Neural cell (in vitro differentiated cells): Measurements from ENCODE around the gene GAMT. TPM values are rescaled to one million over a fixed set of nuclear protein-coding genes. Genes with fewer than 3 reads are reported as not detected.

Source experiments
- H2AFZ ChIP-seq: fragments of 200-600, 300-800 bp; sonication (generic), shearing (Covaris generic); 2 replicates; pipeline ENCODE4 v1.6.0; 2014; ENCODE audit warnings: low read depth, mild to moderate bottlenecking, antibody characterized with exemption, low read length, moderate library complexity
- H3F3A ChIP-seq: fragments of 200-600 bp; shearing (Covaris generic); 2 replicates; pipeline ENCODE4 v1.6.1; 2016; ENCODE audit warnings: mild to moderate bottlenecking, moderate library complexity, mixed read lengths, antibody characterized with exemption, low read length; ENCODE audit not compliant: insufficient read depth, poor library complexity, severe bottlenecking
- H3K27ac ChIP-seq: fragments of 200-600, 300-800 bp; sonication (generic), shearing (Covaris generic); 2 replicates; pipeline ENCODE4 v1.5.1; 2014; ENCODE audit warnings: mild to moderate bottlenecking, low read length, moderate library complexity
- H3K27me3 ChIP-seq: fragments of 300-800, 200-600 bp; sonication (generic), shearing (Covaris generic); 2 replicates; pipeline ENCODE4 v1.6.0; 2014; ENCODE audit warnings: mild to moderate bottlenecking, low read depth, low read length, moderate library complexity; ENCODE audit not compliant: insufficient read depth
- H3K36me3 ChIP-seq: fragments of 300-800, 200-600 bp; sonication (generic), shearing (Covaris generic); 2 replicates; pipeline ENCODE4 v1.5.1; 2014; ENCODE audit warnings: mild to moderate bottlenecking, antibody characterized with exemption, low read length, moderate library complexity; ENCODE audit not compliant: insufficient read depth
- H3K4me2 ChIP-seq: fragments of 300-800, 200-600 bp; sonication (generic), shearing (Covaris generic); 2 replicates; pipeline ENCODE4 v1.6.0; 2014; ENCODE audit warnings: mild to moderate bottlenecking, low read length
- H3K4me3 ChIP-seq: fragments of 300-800, 200-600 bp; sonication (generic), shearing (Covaris generic); 2 replicates; pipeline ENCODE4 v1.5.1; 2014; ENCODE audit warnings: mild to moderate bottlenecking, low read length, moderate library complexity
- H3K79me2 ChIP-seq: fragments of 200-600 bp; shearing (Covaris generic); replicated peaks from 2 replicates; pipeline ENCODE4 v1.6.0; 2014; ENCODE audit warnings: mild to moderate bottlenecking, low read length, moderate library complexity; ENCODE audit not compliant: insufficient read depth
- H3K9ac ChIP-seq: fragments of 300-800, 200-600 bp; sonication (generic), shearing (Covaris generic); 2 replicates; pipeline ENCODE4 v1.6.1; 2016; ENCODE audit warnings: mild to moderate bottlenecking, low read length, mixed read lengths
- H3K9me2 ChIP-seq: fragments of 200-600 bp; shearing (Covaris generic); 2 replicates; pipeline ENCODE4 v1.6.1; 2016; ENCODE audit warnings: mild to moderate bottlenecking, low read length, mixed read lengths; ENCODE audit not compliant: insufficient read depth
- H3K9me3 ChIP-seq: fragments of 200-600, 300-800 bp; sonication (generic), shearing (Covaris generic); 2 replicates; pipeline ENCODE4 v1.6.1; 2016; ENCODE audit warnings: mild to moderate bottlenecking, mixed run types, low read length, moderate library complexity, mixed read lengths
- H4K20me1 ChIP-seq: fragments of 200-600 bp; shearing (Covaris generic); 2 replicates; pipeline ENCODE4 v1.6.1; 2016; ENCODE audit warnings: mild to moderate bottlenecking, mixed run types; ENCODE audit not compliant: insufficient read depth
- EP300 ChIP-seq: fragments of 450-650 bp; conservative IDR thresholded peaks from 2 replicates; pipeline ENCODE4 v1.6.1; 2014; ENCODE audit warnings: antibody characterized with exemption, mild to moderate bottlenecking, moderate library complexity; ENCODE audit not compliant: poor library complexity, severe bottlenecking
- EZH2 ChIP-seq: fragments of 200-600, 300-800 bp; shearing (Covaris generic), sonication (generic); IDR thresholded peaks from 2 replicates; pipeline ENCODE4 v1.6.1; 2014; ENCODE audit warnings: antibody characterized with exemption, low read length, borderline replicate concordance, mild to moderate bottlenecking; ENCODE audit not compliant: insufficient read depth, poor library complexity, severe bottlenecking
- MXI1 ChIP-seq: fragments of 450-650 bp; conservative IDR thresholded peaks from 2 replicates; pipeline ENCODE4 v1.6.1; 2014; ENCODE audit warnings: antibody characterized with exemption, mild to moderate bottlenecking; ENCODE audit not compliant: poor library complexity, severe bottlenecking
- POLR2AphosphoS5 ChIP-seq: IDR thresholded peaks from 2 replicates; pipeline ENCODE4 v1.6.1; 2012
- RAD21 ChIP-seq: fragments of 450-650 bp; conservative IDR thresholded peaks from 2 replicates; pipeline ENCODE4 v1.6.1; 2014; ENCODE audit warnings: antibody characterized with exemption, mild to moderate bottlenecking, moderate library complexity
- SMC3 ChIP-seq: fragments of 450-650 bp; conservative IDR thresholded peaks from 2 replicates; pipeline ENCODE4 v1.6.1; 2014; ENCODE audit warnings: antibody characterized with exemption, mild to moderate bottlenecking, moderate library complexity; ENCODE audit not compliant: poor library complexity
- TAF1 ChIP-seq: IDR thresholded peaks from 2 replicates; pipeline ENCODE4 v1.6.1; 2012; ENCODE audit warnings: low read depth
- polyA plus RNA-seq: library from polyadenylated mRNA; depleted of rRNA; stranded (reverse); fragments of >200 nt; gene quantifications from 2 replicates; pipeline ENCODE4 v1.2.3, GENCODE V29; 2014
- TF ChIP-seq, protein P1 (sequence below): fragments of 450-650 bp; IDR thresholded peaks from 2 replicates; pipeline ENCODE4 v1.5.1; 2014; ENCODE audit warnings: antibody characterized with exemption, mild to moderate bottlenecking, moderate library complexity; ENCODE audit not compliant: poor library complexity, severe bottlenecking
- TF ChIP-seq, protein P2 (sequence below): IDR thresholded peaks from 2 replicates; pipeline ENCODE4 v1.6.1; 2012; ENCODE audit warnings: borderline replicate concordance

The GAMT gene
- polyA plus RNA-seq, 1 donor from 2014 or later, result 32.5 TPM

DNA sequence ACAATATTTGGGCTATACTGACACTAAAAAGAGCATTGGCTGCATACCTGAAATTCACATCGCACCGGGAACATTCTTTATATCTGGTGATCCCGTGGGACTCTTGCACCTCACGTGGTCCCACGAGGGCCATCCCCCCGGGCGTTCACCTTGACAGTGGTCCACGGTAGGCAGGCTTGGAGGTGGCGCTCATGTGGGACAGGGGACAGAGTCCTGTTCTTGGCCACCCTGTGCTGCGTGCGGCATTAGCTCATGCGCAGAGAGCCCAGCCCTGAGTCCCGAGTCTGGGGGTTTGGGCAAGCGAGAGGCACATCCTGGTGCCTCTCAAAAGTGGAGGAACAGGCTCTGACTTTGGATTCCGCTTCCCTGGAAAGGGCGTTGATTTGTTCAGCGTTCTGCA is 7.5 kb downstream of the GAMT start:
- H3K4me3 ChIP-seq, result no peak overlapping the region
- TF ChIP-seq MXI1 (no peak), EP300 (no peak), POLR2AphosphoS5 (no peak), RAD21 (no peak), TAF1 (no peak), SMC3 (no peak), EZH2 (no peak)
- TF ChIP-seq, protein P1, sequence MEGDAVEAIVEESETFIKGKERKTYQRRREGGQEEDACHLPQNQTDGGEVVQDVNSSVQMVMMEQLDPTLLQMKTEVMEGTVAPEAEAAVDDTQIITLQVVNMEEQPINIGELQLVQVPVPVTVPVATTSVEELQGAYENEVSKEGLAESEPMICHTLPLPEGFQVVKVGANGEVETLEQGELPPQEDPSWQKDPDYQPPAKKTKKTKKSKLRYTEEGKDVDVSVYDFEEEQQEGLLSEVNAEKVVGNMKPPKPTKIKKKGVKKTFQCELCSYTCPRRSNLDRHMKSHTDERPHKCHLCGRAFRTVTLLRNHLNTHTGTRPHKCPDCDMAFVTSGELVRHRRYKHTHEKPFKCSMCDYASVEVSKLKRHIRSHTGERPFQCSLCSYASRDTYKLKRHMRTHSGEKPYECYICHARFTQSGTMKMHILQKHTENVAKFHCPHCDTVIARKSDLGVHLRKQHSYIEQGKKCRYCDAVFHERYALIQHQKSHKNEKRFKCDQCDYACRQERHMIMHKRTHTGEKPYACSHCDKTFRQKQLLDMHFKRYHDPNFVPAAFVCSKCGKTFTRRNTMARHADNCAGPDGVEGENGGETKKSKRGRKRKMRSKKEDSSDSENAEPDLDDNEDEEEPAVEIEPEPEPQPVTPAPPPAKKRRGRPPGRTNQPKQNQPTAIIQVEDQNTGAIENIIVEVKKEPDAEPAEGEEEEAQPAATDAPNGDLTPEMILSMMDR, result no peak
- TF ChIP-seq, protein P2, sequence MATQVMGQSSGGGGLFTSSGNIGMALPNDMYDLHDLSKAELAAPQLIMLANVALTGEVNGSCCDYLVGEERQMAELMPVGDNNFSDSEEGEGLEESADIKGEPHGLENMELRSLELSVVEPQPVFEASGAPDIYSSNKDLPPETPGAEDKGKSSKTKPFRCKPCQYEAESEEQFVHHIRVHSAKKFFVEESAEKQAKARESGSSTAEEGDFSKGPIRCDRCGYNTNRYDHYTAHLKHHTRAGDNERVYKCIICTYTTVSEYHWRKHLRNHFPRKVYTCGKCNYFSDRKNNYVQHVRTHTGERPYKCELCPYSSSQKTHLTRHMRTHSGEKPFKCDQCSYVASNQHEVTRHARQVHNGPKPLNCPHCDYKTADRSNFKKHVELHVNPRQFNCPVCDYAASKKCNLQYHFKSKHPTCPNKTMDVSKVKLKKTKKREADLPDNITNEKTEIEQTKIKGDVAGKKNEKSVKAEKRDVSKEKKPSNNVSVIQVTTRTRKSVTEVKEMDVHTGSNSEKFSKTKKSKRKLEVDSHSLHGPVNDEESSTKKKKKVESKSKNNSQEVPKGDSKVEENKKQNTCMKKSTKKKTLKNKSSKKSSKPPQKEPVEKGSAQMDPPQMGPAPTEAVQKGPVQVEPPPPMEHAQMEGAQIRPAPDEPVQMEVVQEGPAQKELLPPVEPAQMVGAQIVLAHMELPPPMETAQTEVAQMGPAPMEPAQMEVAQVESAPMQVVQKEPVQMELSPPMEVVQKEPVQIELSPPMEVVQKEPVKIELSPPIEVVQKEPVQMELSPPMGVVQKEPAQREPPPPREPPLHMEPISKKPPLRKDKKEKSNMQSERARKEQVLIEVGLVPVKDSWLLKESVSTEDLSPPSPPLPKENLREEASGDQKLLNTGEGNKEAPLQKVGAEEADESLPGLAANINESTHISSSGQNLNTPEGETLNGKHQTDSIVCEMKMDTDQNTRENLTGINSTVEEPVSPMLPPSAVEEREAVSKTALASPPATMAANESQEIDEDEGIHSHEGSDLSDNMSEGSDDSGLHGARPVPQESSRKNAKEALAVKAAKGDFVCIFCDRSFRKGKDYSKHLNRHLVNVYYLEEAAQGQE, result no peak
- H3K4me2 ChIP-seq, result no peak overlapping the region
- H4K20me1 ChIP-seq, result no peaks in the 10 kb centered on the region
- H3K27me3 ChIP-seq, result no peaks in the 10 kb centered on the region
- H3K9ac ChIP-seq, result no peak overlapping the region
- H3K79me2 ChIP-seq, result no peaks in the 10 kb centered on the region
- H3K27ac ChIP-seq, result no peak overlapping the region
- no peaks in the 10 kb centered on the region for H3K9me3 ChIP-seq
- H3F3A ChIP-seq, result no peaks in the 10 kb centered on the region
- H3K36me3 ChIP-seq, result no peaks in the 10 kb centered on the region
- no peak overlapping the region for H2AFZ ChIP-seq
- no peaks in the 10 kb centered on the region for H3K9me2 ChIP-seq

DNA sequence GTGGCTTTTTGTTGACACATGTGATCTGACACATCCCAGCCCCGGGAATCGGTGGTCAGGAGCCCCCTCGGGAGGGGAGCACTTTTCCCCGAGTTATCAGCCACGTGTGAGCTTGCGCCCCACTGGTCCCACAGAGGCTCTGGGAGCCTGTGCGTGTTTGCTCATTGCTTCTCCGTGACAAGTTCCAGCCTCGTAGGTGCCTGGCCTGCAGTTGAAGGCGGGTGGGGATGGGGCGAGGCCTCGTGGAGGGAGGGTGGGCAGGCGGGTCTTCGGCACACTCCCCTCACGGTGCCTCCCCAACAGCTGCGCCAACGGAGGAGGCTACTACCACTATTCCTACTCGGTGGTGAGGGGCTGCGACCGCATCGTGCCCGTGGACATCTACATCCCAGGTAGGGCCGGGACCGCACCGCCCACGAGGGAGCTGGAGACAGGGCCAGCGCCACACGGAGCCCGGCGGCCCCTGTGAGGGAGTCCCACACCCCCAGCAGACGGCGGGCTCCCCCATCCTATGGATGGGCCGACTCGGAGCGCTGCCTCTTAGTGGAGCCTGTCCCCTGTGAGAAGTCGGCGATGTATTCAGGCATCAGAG is 8.3 kb downstream of the GAMT start:
- H3K9me2 ChIP-seq, result no peaks in the 10 kb centered on the region
- no peaks in the 10 kb centered on the region for H3K79me2 ChIP-seq
- no peak overlapping the region for H3K4me2 ChIP-seq
- no peaks in the 10 kb centered on the region for H3K9me3 ChIP-seq
- H2AFZ ChIP-seq, result no peak overlapping the region
- H3K36me3 ChIP-seq, result no peaks in the 10 kb centered on the region
- H3K27me3 ChIP-seq, result no peaks in the 10 kb centered on the region
- no peak overlapping the region for H3K9ac ChIP-seq
- TF ChIP-seq SMC3 (no peak), MXI1 (no peak), EZH2 (no peak), RAD21 (no peak), EP300 (no peak)
- TF ChIP-seq, protein P1, result no peak
- H3F3A ChIP-seq, result no peaks in the 10 kb centered on the region
- H3K4me3 ChIP-seq, result no peak overlapping the region
- no peak overlapping the region for H3K27ac ChIP-seq
- H4K20me1 ChIP-seq, result no peaks in the 10 kb centered on the region
